Hematopoietic multipotent progenitor cell treated with erythropoietin and hydrocortisone succinate and interleukin-3 and kit ligand, for 15 days (in vitro differentiated cells): ENCODE measurements around the gene AGAP3.
A peak's percentile ranks its signal among the peaks of the same experiment; 100 is the strongest.
"Not testable (repeated sequence)": the region's sequence is repeated elsewhere in the genome, so short reads cannot be mapped to it uniquely, and the experiment has no call there.

ENCODE experiments used
- DNase-seq: peaks from one replicate; pipeline ENCODE4 v3.0.0-alpha.2; 2015; ENCODE audit warnings: low spot score

AGAP3 gene

DNA sequence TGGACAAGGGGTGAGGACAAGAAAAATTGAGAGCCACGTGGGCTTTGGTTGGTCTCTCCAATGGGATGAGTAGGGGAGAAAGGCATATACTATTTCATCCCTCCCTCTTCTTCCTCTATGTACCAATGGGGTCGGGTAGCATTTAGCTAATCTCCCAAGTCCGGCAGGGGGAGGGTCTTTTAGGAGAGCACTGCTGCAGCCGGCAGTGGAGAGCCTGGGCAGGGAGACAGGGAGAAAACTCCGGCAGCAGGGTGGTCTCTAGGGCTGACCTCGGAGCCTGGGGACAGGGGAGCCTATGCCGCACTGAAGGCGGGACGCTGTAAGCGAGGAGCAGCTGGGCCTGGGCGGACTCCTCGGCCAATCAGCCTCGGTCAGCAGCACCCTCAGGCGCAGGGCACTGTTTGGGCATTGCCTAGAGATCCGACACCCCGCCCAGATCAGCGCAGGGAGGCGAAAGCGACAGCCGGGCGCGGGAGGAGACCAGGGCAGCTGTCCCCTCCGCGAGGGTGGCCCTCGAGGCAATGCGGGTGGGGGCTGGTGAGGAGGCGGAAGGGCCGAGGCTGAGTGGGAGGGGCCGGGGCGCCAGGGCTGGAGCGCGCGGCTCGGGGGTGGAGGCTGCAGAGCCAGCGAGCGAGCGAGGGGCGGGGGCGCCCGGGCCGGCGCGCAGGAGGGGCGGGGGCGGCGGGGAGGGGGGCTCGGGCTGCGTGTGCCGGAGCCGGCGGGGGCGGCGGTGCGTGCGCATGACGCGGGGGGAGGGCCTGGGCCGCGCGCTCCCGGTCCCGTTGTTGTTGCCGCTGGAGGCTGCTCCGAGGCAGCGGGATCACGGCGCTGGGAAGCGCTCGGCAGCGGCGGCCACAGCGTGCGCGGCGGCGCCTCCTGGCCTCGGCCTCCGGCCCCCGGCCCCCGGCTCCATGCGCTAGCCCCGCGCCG lies at the start of gene AGAP3:
TSS of gene AGAP3 (plus strand) at position 785 of the 930 bp plus-strand sequence. CDS start 267 bp downstream, outside the sequence.
- peak; percentile 26 for DNase-seq

DNA sequence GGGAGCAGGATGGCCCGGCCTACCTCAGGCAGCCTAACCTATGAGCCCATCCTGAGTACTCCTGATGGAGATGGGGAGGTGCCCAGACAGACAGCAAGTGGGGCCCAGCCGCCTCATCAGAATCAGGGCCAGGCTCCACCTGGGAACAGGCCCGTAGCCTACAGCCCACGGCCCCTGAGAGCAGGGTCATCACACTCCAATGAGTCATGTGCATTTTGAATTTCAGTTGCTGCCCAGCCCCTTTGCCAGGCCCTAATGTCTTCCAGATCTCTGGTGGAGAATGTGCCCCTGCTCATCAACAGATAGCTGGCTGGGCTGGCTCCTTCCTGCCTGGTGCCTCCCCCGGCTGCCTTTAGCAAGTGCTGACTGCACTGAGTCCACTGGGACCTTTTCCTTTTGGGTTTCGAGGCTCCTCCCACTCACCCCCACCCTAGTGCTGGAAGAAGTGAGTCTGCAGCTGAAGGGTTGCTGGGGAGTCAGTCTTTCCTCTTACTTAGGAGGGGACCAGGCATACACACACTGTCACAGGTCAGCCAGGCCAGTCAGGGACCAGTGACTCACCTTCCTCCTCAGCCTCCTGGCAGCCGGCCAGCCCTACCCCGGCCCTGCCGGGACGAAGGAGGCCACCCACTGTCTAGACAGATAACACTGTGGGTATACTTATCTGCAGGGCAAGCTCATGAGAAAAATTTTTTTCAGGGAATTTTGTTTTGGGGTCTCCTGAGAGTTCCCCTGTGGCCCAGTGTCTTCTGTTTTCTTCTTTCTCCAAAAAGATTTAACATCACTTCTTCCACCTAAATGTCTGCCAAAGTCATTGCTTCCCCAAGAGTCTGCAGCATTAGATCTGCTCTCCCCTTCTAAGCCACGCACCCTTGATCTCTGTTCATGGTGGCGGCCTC lies 47.1 kb upstream of the AGAP3 start:
- DNase-seq, result peak; percentile 91

DNA sequence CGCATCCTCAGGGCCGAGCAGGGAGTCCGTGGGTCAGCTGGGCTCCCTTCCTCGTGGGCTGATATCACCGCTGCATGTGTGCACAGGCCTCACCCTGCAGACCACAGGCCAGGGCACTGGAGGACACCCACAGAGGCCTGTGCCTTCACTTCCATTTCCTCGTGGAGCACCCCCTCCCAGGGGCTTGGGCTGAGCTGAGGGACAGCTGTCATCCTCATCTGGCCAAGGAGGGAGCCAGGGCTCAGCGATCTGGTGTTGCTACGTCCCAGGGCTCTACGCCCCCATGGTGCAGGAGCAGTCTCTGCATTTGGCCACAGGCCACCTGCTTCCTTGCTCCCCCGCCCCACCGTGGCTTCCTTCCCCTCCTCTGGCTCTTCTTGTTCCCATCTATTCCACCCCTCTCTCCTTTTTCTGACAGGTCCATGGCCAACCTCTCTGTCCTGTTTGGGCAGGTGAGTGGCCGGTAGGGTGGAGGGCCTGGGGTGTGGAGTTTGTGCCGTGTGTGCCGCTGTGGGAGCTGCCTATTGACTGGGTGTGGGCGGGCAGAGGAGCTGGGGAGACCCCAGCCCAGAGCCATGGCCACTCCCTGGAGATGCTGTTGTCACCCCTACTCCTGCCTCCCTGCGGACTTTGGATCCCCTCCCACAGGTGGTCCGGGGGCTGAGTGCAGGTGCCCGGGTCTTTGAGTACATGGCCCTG lies 46.3 kb upstream of the AGAP3 start:
- no peak for DNase-seq

DNA sequence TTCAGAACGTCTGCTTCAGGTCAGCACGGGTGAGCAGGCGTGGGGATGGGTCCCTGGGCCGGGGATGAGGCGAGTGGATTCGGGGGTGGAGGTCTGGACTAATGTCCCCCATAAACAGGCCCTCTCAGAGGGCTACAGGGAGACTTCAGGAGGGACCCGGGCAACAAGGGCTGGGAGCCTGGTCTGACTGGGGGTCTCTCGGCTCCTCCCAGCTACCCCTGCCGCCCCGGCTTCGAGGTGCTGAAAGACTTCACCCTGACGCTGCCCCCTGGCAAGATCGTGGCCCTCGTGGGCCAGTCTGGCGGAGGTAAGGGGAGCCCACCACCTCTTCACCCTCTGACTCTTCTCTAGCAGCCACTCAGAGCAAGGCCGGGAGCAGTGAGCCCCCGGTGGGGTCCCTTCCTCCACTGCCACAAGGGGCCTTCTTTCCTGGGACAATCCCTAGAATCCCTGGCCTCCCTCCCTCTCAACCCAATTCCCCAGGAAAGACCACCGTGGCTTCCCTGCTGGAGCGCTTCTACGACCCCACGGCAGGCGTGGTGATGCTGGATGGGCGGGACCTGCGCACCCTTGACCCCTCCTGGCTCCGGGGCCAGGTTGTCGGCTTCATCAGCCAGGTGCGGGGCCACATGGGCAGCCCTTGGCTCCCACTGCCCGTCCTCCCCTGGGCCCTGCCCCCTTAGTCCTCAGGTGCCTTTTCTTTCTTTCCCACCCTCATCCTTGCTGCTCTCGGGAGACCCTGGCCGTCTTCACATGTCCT lies 45.5 kb upstream of the AGAP3 start:
- DNase-seq, result no peak

DNA sequence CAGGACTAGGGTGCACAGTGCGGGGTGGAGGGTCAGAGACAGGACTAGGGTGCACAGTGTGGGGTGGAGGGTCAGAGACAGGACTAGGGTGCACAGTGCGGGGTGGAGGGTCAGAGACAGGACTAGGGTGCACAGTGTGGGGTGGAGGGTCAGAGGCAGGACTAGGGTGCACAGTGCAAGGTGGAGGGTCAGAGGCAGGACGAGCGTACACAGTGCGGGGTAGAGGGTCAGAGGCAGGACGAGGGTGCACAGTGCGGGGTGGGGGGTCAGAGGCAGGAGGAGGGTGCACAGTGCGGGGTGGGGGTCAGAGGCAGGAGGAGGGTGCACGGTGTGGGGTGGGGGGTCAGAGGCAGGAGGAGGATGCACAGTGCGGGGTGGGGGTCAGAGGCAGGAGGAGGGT lies 42.8 kb upstream of the AGAP3 start:
- not testable (repeated sequence) for DNase-seq

DNA sequence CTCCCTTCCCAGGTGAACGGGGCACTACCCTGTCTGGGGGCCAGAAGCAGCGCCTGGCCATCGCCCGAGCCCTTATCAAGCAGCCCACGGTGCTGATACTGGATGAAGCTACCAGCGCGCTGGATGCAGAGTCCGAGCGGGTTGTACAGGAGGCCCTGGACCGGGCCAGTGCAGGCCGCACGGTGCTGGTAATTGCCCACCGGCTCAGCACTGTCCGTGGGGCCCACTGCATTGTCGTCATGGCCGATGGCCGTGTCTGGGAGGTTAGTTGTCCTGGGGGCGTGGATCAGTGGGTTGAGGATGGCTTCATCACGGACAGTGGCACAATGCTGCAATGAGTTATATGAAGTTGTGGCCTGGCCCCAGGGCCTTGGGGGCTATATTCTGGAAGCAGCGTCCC lies 42.3 kb upstream of the AGAP3 start:
- no peak for DNase-seq

DNA sequence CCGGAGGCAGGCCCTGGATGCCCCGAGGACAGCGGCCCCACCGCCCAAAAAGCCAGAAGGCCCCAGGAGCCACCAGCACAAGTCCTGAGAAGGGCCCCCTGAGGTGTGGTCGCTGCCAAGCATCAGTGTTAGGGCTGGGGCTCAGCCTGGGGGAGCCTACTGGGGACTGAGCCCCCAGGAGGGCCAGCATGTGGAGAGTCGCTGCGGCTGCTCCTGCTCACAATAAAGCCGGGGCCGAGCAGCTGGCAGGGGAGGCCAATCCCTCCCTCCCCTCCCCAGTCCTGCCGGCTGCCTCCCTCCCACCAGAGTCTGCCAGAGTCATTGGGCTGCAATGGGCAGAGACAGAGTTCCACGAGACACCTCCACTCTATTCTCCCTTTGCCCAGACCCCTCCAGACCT lies 41.0 kb upstream of the AGAP3 start:
- no peak for DNase-seq

DNA sequence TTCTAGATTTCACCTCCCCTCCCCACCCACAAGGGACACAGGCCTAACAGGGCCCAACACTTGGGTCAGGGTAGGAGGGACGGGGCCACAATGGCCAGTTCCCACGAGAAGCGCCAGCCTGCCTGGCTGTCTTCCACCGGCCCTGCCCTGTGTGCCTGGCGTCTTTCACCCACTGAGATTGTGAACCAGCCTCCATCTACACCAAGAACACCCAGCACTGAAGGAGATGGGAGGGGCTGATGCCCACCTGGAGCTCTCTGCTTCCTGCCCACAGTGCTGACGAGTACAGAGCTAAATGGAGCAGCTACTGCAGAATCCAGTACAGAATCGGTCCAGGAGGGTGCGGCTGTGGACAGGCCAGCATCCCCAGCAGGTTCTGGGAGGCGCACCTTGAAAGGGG lies 40.3 kb upstream of the AGAP3 start:
- DNase-seq, result no peak

DNA sequence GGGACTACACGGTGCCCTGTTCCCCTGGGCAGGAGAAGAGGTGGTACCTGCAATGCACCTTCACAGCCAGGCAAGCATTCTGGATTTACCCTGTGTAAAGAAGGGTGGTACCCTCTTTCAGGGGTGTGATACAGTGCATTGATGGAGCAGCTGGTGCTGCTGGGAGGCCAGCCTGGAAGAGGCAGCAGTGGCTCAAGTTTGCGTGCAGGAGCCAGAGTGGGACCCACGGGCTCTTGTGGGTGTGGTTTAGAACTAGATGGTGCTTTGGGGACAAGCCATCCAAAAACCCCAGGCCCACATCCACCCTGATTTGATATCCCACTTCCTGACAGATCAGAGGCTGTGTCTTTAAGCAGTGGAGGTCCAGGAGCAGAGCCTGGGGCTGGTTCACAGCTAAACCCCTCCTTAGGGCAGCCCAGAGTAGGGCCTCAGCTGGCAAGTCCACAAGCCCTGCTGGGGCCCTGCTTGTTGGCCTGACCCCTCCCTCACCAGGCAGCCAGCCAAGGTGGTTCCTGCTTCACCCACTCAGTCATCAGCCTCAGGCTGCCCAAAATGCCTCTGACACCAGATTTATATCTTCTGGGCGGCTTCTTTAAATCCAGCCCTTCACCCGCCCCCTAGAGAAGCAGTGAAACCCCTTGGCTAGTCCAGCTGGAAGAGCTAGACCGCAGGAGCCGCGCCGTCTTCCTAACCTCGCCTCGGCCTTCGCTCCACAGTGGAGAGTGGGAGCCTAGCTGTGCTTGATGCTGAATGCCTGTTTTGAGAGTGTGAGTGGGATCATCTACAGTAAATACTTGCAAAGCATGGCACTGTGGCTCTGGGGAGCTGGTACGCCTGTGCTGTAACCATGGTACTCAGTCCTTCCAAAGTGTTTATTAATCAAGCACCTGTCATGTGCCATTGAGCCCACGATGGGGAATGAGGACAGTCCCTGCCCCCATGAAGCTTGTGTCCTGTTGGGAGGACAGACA lies 39.4 kb upstream of the AGAP3 start:
- no peak for DNase-seq

DNA sequence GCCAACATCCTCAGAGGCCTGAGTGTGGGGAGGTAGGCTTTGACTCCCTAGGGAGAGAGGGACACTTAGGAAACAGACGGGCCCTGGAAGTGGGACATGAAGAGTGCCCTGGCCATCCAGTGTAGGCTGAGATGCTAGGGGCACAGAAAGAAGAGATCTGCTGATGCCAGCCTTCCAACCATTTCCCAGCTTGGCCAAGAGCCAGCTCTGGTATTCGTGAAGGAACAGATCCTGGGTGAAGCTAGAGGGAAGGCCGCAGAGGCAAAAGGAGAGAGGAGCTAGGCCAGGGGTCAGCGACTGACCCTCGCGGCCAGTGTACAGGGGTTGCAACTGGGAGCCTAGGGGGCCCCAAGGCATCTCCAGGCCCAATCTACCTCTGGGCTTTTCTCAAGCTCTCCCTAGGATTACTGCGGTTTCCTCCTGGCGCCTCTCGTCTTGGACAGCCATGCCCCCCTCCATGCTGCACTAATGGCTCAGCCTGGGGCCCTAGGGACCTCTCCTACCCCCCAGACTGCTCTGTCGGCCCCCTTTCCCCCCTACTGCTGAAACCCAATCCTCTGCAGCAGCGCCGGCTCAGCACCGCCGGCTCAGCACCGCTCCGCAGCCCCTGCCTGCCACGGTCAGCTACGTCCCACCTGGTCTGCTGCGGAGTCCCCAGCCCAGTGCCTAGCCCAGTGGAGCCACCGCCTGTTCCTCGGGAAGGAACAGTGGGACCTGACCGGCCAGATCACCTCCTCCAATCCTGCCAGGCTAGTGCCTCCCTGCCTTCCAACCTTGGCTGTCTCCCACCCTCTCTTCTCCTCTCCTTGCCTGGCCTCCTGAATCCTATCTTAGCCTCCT lies 38.1 kb upstream of the AGAP3 start, which contains the start of gene ASIC3:
TSS of gene ASIC3 (plus strand) at position 556 of the 840 bp plus-strand sequence. CDS start 355 bp downstream, outside the sequence.
- no peak for DNase-seq

DNA sequence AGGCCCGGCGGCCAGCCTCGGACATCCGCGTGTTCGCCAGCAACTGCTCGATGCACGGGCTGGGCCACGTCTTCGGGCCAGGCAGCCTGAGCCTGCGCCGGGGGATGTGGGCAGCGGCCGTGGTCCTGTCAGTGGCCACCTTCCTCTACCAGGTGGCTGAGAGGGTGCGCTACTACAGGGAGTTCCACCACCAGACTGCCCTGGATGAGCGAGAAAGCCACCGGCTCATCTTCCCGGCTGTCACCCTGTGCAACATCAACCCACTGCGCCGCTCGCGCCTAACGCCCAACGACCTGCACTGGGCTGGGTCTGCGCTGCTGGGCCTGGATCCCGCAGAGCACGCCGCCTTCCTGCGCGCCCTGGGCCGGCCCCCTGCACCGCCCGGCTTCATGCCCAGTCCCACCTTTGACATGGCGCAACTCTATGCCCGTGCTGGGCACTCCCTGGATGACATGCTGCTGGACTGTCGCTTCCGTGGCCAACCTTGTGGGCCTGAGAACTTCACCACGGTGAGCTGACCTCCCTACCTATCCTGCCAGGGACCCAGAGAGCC lies 37.3 kb upstream of the AGAP3 start:
- no peak for DNase-seq

DNA sequence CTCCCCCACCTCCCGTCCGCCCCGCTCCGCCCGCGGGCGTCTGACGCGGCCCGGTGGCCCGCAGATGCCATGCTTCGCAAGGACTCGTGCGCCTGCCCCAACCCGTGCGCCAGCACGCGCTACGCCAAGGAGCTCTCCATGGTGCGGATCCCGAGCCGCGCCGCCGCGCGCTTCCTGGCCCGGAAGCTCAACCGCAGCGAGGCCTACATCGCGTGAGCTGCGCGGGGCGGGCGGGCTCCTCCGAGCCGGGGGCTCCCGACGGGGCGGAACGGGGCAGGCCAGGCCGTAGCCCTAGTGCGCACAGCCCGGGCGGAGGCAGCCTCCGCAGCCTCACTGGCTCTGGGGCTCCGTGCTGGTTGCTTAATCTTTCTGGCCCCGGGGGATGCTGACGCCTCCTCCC lies 35.2 kb upstream of the AGAP3 start:
- no peak for DNase-seq

DNA sequence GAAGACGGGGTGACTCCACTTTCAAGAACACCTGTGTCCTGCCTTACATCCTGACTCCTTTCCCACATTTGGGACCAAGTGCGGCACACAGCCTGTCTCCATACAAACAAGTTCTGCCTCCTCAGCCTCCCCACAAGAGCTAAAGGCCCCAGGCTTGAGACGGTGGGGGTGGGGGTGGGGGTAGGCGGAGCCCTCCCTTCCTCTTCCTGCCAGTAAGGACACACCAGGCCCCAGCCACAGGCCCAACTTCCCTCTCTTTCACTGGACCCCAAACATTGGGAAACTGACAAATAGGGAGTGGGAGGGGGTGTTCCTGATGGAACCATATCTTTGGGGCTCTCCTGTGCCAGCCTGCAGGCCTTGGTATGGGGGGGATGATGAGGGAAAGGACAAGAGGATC lies 33.2 kb upstream of the AGAP3 start:
- no peak for DNase-seq

DNA sequence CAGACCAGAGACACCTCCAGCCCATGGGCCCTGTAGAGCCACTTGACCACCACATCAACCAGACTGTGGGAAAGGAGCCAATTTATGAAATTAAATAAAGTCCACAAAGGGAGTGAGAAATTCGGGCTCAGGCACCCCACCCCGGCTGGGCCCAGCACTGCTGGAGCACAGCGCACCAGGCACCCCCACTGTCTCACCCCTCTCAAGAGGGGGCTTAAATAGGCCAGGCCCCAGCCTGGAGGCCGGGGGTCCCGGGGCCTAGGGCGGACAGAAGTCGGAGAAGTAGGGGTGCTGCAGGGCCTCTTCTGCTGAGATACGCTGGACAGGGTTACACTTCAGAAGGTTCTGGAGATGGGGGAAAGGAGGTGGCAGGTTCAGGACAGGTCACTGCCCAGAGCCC lies 32.5 kb upstream of the AGAP3 start:
- DNase-seq, result no peak

DNA sequence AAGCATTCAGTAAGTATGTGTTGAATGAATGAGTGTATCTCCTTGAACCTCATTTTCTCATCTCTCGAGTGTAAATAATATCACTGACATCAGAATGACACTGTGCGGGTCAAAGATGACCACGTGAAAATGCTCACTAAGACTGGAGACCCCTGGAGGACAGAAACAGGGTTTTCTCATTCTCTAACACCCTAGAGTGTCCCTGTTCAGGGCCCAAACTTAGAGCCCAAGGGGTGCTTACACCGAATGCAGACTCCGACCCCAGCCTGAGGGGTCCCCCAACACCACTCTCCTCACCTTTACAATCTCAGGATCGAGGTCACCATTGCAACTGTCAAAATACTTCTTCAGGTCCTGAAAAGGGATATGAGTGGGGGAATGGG lies 30.0 kb upstream of the AGAP3 start:
- DNase-seq, result no peak

DNA sequence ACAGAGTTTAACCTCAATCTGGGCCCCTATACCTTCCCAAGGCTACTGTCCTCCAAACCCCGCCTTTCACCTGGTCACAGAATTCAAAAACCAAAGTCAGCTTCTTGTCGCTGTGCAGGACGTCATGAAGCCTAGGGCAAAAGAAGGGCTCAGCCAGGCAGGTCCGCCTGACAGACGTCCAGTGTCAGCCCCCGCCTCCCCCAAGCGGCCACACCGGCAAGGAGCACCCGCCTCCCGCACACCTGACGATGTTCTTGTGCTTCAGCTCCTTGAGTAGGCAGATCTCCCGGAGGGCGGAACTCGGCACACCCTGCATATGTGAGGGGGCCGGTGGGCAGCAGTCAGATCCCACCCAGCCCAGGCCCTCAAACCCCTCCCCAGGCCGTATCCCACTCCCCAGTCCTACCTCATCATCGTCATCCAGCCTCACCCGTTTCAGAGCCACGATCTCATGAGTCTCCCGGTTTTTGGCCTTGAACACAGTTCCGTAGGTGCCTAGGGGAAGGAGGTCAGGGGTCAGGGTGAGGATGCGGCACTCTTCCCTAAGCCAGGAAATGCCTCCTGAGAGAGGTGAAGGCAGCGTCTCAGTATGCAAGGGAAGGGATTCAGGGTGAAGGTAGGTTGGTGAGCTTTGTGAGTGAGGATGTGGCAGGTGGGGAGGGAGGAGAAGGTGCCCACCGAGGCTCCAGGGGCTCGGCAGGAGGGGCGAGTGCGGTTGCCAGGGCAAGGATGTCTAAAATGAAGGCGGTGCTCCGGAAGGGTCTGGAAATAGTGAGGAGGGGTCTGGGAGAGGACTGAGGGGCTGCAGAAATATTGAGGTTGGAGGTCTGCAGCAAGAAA lies 29.4 kb upstream of the AGAP3 start:
- no peak for DNase-seq

DNA sequence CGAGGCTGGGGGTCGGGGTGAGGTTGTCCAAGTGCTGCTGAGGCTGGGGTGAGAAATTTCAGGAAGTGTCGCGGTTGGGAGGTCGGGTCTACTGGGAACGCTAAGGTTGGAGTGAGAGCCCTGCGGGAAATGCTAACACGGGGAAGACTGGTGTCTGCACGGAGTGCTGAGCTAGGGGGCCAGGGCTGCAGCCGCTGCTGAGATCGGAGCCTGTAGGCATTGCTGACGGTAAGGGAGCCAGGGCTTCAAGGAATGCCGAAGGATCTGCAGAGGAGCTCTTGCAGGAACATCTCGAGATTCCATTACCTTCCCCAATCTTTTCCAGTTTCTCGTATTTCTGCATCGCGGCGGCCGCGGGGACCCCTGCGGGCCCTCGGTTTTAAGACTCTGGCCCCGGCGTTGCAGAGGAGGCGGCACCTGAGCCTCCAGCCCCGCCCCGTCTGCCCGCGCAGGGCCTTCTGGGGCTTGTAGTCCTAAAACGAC lies 28.7 kb upstream of the AGAP3 start, which contains the start of gene CDK5:
TSS of gene CDK5 (minus strand) at position 392 of the 483 bp plus-strand sequence. CDS start at position 343, 49 bp downstream.
- DNase-seq, result no peak
